HEK293 (cell line): ENCODE data around the gene SMIM17.

ENCODE experiments used
- CTCF ChIP-seq: fragments of 450-650 bp; formaldehyde crosslinking; IDR thresholded peaks from 2 replicates; pipeline ENCODE4 v1.5.1; 2016; ENCODE audit warnings: missing biosample characterization, missing genetic modification characterization
- KLF17 ChIP-seq: fragments of 450-650 bp; formaldehyde crosslinking; IDR thresholded peaks from 2 replicates; pipeline ENCODE4 v1.5.1; 2016; ENCODE audit warnings: missing biosample characterization, missing genetic modification characterization
- KLF8 ChIP-seq: fragments of 450-650 bp; formaldehyde crosslinking; IDR thresholded peaks from 2 replicates; pipeline ENCODE4 v1.5.1; 2016; ENCODE audit warnings: missing biosample characterization, missing genetic modification characterization
- PBX3 ChIP-seq: sonication (generic); formaldehyde crosslinking; IDR thresholded peaks from 2 replicates; pipeline ENCODE4 v1.8.1; 2022; ENCODE audit warnings: mild to moderate bottlenecking, moderate library complexity, missing genetic modification reagents
- PRDM10 ChIP-seq: fragments of 450-650 bp; formaldehyde crosslinking; IDR thresholded peaks from 2 replicates; pipeline ENCODE4 v1.5.1; 2016; ENCODE audit warnings: missing biosample characterization, missing genetic modification characterization
- PRDM4 ChIP-seq: fragments of 450-650 bp; formaldehyde crosslinking; IDR thresholded peaks from 2 replicates; pipeline ENCODE4 v1.5.1; 2017; ENCODE audit warnings: missing biosample characterization, missing genetic modification characterization
- YY1 ChIP-seq: fragments of 450-650 bp; formaldehyde crosslinking; IDR thresholded peaks from 2 replicates; pipeline ENCODE4 v1.5.1; 2018; ENCODE audit warnings: missing biosample characterization, missing genetic modification characterization
- ZBTB21 ChIP-seq: fragments of 450-650 bp; formaldehyde crosslinking; IDR thresholded peaks from 2 replicates; pipeline ENCODE4 v1.5.1; 2017; ENCODE audit warnings: missing biosample characterization, missing genetic modification characterization
- ZIC2 ChIP-seq: fragments of 450-650 bp; formaldehyde crosslinking; IDR thresholded peaks from 2 replicates; pipeline ENCODE4 v1.5.1; 2016; ENCODE audit warnings: missing biosample characterization, missing genetic modification characterization
- ZNF19 ChIP-seq: fragments of 450-650 bp; formaldehyde crosslinking; IDR thresholded peaks from 2 replicates; pipeline ENCODE4; 2016; ENCODE audit warnings: missing biosample characterization, missing genetic modification characterization, low read depth
- ZNF202 ChIP-seq: fragments of 450-650 bp; formaldehyde crosslinking; IDR thresholded peaks from 2 replicates; pipeline ENCODE4 v1.5.1; 2016; ENCODE audit warnings: missing biosample characterization, missing genetic modification characterization, borderline replicate concordance
- ZNF341 ChIP-seq: fragments of 450-650 bp; formaldehyde crosslinking; IDR thresholded peaks from 2 replicates; pipeline ENCODE4; 2016; ENCODE audit warnings: low read depth, missing biosample characterization, missing genetic modification characterization
- ZNF37A ChIP-seq: fragments of 450-650 bp; IDR thresholded peaks from 2 replicates; pipeline ENCODE4 v1.5.1; 2018; ENCODE audit warnings: missing biosample characterization, missing genetic modification characterization
- ZNF426 ChIP-seq: fragments of 450-650 bp; formaldehyde crosslinking; IDR thresholded peaks from 2 replicates; pipeline ENCODE4 v1.5.1; 2017; ENCODE audit warnings: missing biosample characterization, missing genetic modification characterization, mild to moderate bottlenecking, inconsistent platforms, moderate library complexity
- ZNF501 ChIP-seq: fragments of 450-650 bp; formaldehyde crosslinking; IDR thresholded peaks from 2 replicates; pipeline ENCODE4 v1.5.1; 2016; ENCODE audit warnings: missing biosample characterization, missing genetic modification characterization
- ZNF518A ChIP-seq: fragments of 450-650 bp; formaldehyde crosslinking; conservative IDR thresholded peaks from 2 replicates; pipeline ENCODE4 v1.5.1; 2016; ENCODE audit warnings: low read depth, missing biosample characterization, missing genetic modification characterization
- ZNF521 ChIP-seq: fragments of 450-650 bp; formaldehyde crosslinking; IDR thresholded peaks from 2 replicates; pipeline ENCODE4 v1.5.1; 2017; ENCODE audit warnings: missing biosample characterization, mild to moderate bottlenecking, missing genetic modification characterization
- ZNF529 ChIP-seq: fragments of 450-650 bp; formaldehyde crosslinking; IDR thresholded peaks from 2 replicates; pipeline ENCODE4 v1.5.1; 2017; ENCODE audit warnings: missing genetic modification characterization, missing biosample characterization; ENCODE audit not compliant: insufficient replicate concordance
- ZNF571 ChIP-seq: fragments of 450-650 bp; formaldehyde crosslinking; IDR thresholded peaks from 2 replicates; pipeline ENCODE4 v1.5.0; 2017; ENCODE audit warnings: missing biosample characterization, missing genetic modification characterization
- ZNF600 ChIP-seq: fragments of 450-650 bp; formaldehyde crosslinking; IDR thresholded peaks from 2 replicates; pipeline ENCODE4 v1.5.1; 2016; ENCODE audit warnings: missing biosample characterization, missing genetic modification characterization
- ZNF626 ChIP-seq: fragments of 450-650 bp; sonication (Bioruptor Pico); formaldehyde crosslinking; IDR thresholded peaks from 2 replicates; pipeline ENCODE4 v1.5.1; 2018; ENCODE audit warnings: missing biosample characterization, missing genetic modification characterization, inconsistent platforms
- ZNF629 ChIP-seq: fragments of 450-650 bp; formaldehyde crosslinking; IDR thresholded peaks from 2 replicates; pipeline ENCODE4 v1.5.1; 2017; ENCODE audit warnings: missing biosample characterization, missing genetic modification characterization
- ZNF639 ChIP-seq: fragments of 450-650 bp; formaldehyde crosslinking; IDR thresholded peaks from 2 replicates; pipeline ENCODE4 v1.5.1; 2016; ENCODE audit warnings: missing biosample characterization, missing genetic modification characterization
- ZNF837 ChIP-seq: fragments of 450-650 bp; formaldehyde crosslinking; IDR thresholded peaks from 2 replicates; pipeline ENCODE4 v1.5.1; 2016; ENCODE audit warnings: missing biosample characterization, missing genetic modification characterization

Gene SMIM17

GRCh38 chr19:56595548-56595899 lies 47.4 kb upstream of the SMIM17 start (continued):
- TF ChIP-seq CTCF (no peak), ZNF19 (tag by site-specific recombination) (no peak), ZNF37A (tag by site-specific recombination) (no peak), ZNF626 (tag by site-specific recombination) (no peak), ZNF837 (tag by site-specific recombination) (no peak), ZNF639 (tag by site-specific recombination) (no peak), KLF8 (tag by site-specific recombination) (no peak), ZNF426 (tag by site-specific recombination) (no peak), ZNF629 (no peak), ZNF571 (tag by site-specific recombination) (no peak), YY1 (tag by site-specific recombination) (no peak), ZNF600 (tag by site-specific recombination) (no peak), ZNF529 (tag by site-specific recombination) (no peak), ZIC2 (tag by site-specific recombination) (no peak), PRDM10 (tag by site-specific recombination) (no peak), ZNF518A (tag by site-specific recombination) (0 out of 2 replicates have a peak, but pooled peaks have one; percentile 1), ZNF501 (tag by site-specific recombination) (no peak; the same call in 1 of the 2 replicates), ZNF341 (tag by site-specific recombination) (no peak), ZNF521 (tag by site-specific recombination) (no peak), PRDM4 (0 out of 2 replicates have a peak, but pooled peaks have one; percentile 8), PBX3 (CRISPR knock-in tag) (no peak), ZNF202 (tag by site-specific recombination) (no peak), KLF17 (tag by site-specific recombination) (no peak), ZBTB21 (no peak)
